Suprapubic skin (tissue), 4 donors: ENCODE measurements around the gene MKLN1. TPM values are rescaled to one million over a fixed set of nuclear protein-coding genes. Genes with fewer than 3 reads are reported as not detected.

Experiments used
- DNase-seq, 2 donors: peaks; one replicate each; pipeline ENCODE4 v3.0.0-alpha.2; 2019; ENCODE audit warnings: low spot score in 2 of 2
- H3K27ac ChIP-seq: fragments of 200-600 bp; sonication (generic); one replicate; pipeline ENCODE4 v1.5.1; 2019
- H3K27me3 ChIP-seq: fragments of 200-600 bp; sonication (generic); one replicate; pipeline ENCODE4 v1.5.1; 2019
- H3K36me3 ChIP-seq: fragments of 200-600 bp; sonication (generic); one replicate; pipeline ENCODE4 v1.5.1; 2019
- H3K4me1 ChIP-seq: fragments of 200-600 bp; sonication (generic); one replicate; pipeline ENCODE4 v1.5.1; 2019
- H3K4me3 ChIP-seq: fragments of 200-600 bp; sonication (generic); one replicate; pipeline ENCODE4 v1.5.1; 2019; ENCODE audit warnings: mild to moderate bottlenecking
- H3K9me3 ChIP-seq: fragments of 200-600 bp; sonication (generic); one replicate; pipeline ENCODE4 v1.5.1; 2019
- EP300 ChIP-seq: sonication (generic); formaldehyde crosslinking; IDR thresholded peaks from one replicate; pipeline ENCODE4 v1.6.1; 2017; ENCODE audit warnings: antibody characterized with exemption
- POLR2A ChIP-seq, 2 donors: fragments of 450-650 bp; IDR thresholded peaks; one replicate each; pipeline ENCODE4 v1.6.1; 2017; ENCODE audit warnings: antibody characterized with exemption in 2 of 2, mild to moderate bottlenecking in 2 of 2, moderate library complexity in 2 of 2
- POLR2AphosphoS5 ChIP-seq, 3 donors: sonication (generic); formaldehyde crosslinking; IDR thresholded peaks; one replicate each; pipeline ENCODE4 v1.6.1; 2017; ENCODE audit warnings: antibody characterized with exemption in 3 of 3
- WGBS: methylation state at CpG from one replicate; pipeline ENCODE4 v1.1.5; 2018; 5-methylcytosine and 5-hydroxymethylcytosine counted together
- total RNA-seq, 4 donors: library from RNA; depleted of rRNA; stranded (reverse); fragments of >200 nt; gene quantifications; one replicate each; pipeline ENCODE4 v1.1.0, GENCODE V29; 2016
- TF ChIP-seq, protein P1 (sequence below), 2 donors: fragments of 200-600 bp in 1 of 2; fragments of 450-650 bp in 1 of 2; sonication (generic) in 1 of 2; IDR thresholded peaks; one replicate each; pipeline ENCODE4 v1.5.1; 2016 to 2019; ENCODE audit warnings: antibody characterized with exemption in 2 of 2, mild to moderate bottlenecking in 1 of 2, moderate library complexity in 1 of 2

The MKLN1 gene
- total RNA-seq, 4 donors from 2014 or later = 32.9 to 76.0 (median 39.9) TPM

DNA sequence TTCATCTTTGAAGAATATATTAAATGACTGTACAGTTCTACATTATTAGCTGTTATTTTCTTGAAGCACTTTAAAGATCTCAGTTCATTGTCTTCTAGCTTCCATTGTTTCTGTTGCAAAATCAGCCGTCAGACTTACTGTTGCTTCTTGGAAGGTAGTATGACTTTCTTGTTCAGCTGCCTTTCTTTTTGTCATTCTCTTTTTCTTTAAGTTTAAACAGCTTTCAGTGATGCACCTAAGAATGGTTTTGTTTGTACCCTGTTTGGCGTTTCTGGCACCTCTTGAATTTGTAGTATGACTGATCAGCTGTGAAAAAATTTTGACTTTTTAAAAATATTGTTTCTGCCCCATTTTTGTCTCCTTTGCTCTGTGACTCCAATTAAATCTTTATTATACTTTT, 9.3 kb downstream of the MKLN1 start:
- Histone ChIP-seq H3K4me1 (no peaks in the 10 kb centered on the region), H3K27me3 (no peaks in the 10 kb centered on the region), H3K9me3 (peaks cover 18% of the 10 kb centered on the region), H3K27ac (no peak overlapping the region), H3K36me3 (no peaks in the 10 kb centered on the region), H3K4me3 (no peak overlapping the region)
- 91% methylated on average over 2 of the region's 2 CpGs for WGBS
- DNase-seq = no peak
- TF ChIP-seq, protein P1, sequence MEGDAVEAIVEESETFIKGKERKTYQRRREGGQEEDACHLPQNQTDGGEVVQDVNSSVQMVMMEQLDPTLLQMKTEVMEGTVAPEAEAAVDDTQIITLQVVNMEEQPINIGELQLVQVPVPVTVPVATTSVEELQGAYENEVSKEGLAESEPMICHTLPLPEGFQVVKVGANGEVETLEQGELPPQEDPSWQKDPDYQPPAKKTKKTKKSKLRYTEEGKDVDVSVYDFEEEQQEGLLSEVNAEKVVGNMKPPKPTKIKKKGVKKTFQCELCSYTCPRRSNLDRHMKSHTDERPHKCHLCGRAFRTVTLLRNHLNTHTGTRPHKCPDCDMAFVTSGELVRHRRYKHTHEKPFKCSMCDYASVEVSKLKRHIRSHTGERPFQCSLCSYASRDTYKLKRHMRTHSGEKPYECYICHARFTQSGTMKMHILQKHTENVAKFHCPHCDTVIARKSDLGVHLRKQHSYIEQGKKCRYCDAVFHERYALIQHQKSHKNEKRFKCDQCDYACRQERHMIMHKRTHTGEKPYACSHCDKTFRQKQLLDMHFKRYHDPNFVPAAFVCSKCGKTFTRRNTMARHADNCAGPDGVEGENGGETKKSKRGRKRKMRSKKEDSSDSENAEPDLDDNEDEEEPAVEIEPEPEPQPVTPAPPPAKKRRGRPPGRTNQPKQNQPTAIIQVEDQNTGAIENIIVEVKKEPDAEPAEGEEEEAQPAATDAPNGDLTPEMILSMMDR (IDR thresholded peaks at IDR 0.05) = no peak
- TF ChIP-seq EP300 = no peak
- no peak for TF ChIP-seq POLR2AphosphoS5 (IDR thresholded peaks at IDR 0.05)
- TF ChIP-seq POLR2A (IDR thresholded peaks at IDR 0.05) = no peak

DNA sequence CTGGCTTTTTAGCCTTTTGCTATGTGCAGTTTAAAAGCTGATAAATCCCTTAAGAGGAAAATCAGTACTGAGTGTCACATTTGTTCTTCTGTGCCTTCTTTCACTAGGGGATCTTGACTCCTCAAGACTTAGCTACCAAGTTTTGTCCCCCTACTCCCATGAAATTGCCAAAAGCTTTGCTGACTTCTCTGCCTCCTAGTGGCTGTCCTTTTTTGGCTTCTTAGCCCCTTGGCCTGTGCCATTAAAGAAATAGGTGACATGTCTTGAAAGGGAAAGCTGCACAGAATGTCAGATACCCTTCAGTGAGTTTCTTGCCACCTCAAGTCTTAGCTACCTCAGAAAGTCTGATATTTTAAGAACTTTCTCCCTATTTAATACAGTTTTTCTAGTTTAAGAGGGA, 10.5 kb downstream of the MKLN1 start:
- no peaks in the 10 kb centered on the region for H3K27me3 ChIP-seq
- no peaks in the 10 kb centered on the region for H3K4me1 ChIP-seq
- H3K27ac ChIP-seq = no peak overlapping the region

DNA sequence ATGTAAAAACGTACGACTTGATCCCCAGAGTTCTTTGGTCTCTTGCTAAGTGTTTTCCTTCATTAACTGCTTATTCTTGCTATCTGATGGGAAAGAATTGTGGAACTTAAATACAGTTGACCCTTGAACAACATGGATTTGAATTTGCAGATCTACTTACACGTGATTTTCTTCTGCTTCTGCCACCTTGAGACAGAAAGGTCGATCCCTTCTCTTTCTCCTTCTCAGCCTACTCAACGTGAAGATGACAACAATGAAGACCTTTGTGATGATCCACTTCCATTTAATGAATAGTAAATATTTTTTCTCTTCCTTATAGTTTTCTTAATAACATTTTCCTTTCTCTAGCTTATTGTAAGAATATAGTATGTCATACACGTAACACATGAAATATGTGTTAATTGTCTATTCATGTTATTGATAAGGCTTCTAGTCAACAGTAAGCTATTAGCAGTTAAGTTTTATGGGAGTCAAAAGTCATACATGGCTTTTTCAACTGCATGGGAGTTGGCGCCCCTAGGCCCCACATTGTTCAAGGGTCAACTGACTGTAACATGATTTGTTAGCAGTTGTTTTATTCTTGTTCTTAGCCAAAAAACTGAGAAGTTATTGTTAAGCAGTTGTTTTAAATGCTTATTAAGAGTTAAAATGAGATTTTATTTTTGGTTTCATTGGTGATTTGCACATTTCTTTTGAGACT, 11.2 kb downstream of the MKLN1 start:
- Histone ChIP-seq H3K9me3 (peaks cover 18% of the 10 kb centered on the region), H3K4me1 (no peaks in the 10 kb centered on the region), H3K27ac (no peak overlapping the region), H3K4me3 (no peak overlapping the region), H3K36me3 (no peaks in the 10 kb centered on the region), H3K27me3 (no peaks in the 10 kb centered on the region)
- DNase-seq = no peak
- WGBS = 78% methylated on average over 7 of the region's 7 CpGs
- TF ChIP-seq POLR2AphosphoS5 (IDR thresholded peaks at IDR 0.05) (no peak), EP300 (no peak), POLR2A (IDR thresholded peaks at IDR 0.05) (no peak)
- TF ChIP-seq, protein P1 (IDR thresholded peaks at IDR 0.05) = no peak

More for the DNA sequence above, 10.5 kb downstream of the MKLN1 start:
- no peak overlapping the region for H3K4me3 ChIP-seq
- H3K36me3 ChIP-seq = no peaks in the 10 kb centered on the region
- peaks cover 18% of the 10 kb centered on the region for H3K9me3 ChIP-seq
- no peak for DNase-seq
- TF ChIP-seq EP300 = no peak
- TF ChIP-seq, protein P1 (IDR thresholded peaks at IDR 0.05) = no peak
- TF ChIP-seq POLR2A (IDR thresholded peaks at IDR 0.05) = no peak
- TF ChIP-seq POLR2AphosphoS5 (IDR thresholded peaks at IDR 0.05) = no peak

DNA sequence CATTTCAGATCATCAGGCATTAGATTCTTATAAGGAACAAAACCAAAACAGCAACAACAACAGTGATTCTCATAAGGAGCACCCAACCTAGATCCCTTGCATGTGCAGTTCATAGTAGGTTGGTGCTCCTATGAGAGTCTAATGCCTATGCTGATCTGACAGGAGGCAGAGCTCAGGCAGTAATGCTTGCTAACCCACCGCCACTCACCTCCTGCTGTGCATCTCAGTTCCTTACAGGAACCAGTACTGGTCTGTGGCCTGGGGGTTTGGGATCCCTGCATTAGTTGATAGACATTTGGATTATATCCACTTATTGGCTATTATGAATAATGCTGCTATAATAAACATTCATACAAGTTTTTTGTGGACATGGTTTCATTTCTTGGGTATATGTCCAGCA, 14.0 kb downstream of the MKLN1 start:
- no peak overlapping the region for H3K27ac ChIP-seq
- 93% methylated on average over 1 of the region's 1 CpG for WGBS
- no peak for DNase-seq
- H3K27me3 ChIP-seq = no peaks in the 10 kb centered on the region
- H3K4me1 ChIP-seq = peaks cover 2% of the 10 kb centered on the region
- peaks cover 15% of the 10 kb centered on the region for H3K9me3 ChIP-seq
- TF ChIP-seq POLR2A (IDR thresholded peaks at IDR 0.05) (no peak), POLR2AphosphoS5 (IDR thresholded peaks at IDR 0.05) (no peak)
- no peaks in the 10 kb centered on the region for H3K36me3 ChIP-seq
- no peak overlapping the region for H3K4me3 ChIP-seq

DNA sequence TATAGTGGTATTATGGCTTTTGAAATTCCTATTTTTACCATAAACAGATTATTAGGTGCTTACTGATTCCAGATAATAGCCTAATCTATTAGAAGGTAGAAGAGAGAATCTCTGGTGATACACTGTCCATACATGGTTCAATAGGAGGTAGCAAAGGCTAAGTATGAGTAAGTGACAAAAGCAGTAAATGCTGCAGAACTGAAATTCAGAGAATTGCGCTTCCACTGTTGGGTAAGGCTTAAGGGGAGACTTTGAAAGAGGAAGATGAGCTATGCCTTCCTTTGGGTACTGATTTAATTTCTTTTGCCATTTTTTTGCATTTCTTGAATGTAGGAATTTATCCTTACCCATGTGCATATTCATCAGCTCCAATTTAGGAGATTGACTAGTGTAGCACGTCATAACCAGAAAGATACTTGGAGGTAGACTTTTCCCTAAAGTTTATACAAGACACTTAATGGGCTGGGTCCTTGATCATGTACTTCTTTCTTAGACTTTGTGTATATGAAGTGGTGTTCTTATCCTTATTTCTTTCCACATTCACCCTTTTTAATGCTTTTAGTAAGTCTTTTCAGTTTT, 15.3 kb downstream of the MKLN1 start:
- no peak for DNase-seq

More for the DNA sequence above, 15.3 kb downstream of the MKLN1 start:
- Histone ChIP-seq H3K9me3 (peaks cover 4% of the 10 kb centered on the region), H3K4me3 (no peak overlapping the region), H3K27me3 (no peaks in the 10 kb centered on the region), H3K36me3 (no peaks in the 10 kb centered on the region), H3K4me1 (peaks cover 14% of the 10 kb centered on the region), H3K27ac (no peak overlapping the region)
- TF ChIP-seq POLR2AphosphoS5 (IDR thresholded peaks at IDR 0.05) = no peak
- no peak for TF ChIP-seq EP300
- TF ChIP-seq, protein P1 (IDR thresholded peaks at IDR 0.05) = no peak
- no peak for TF ChIP-seq POLR2A (IDR thresholded peaks at IDR 0.05)
- WGBS = 85% methylated on average over 2 of the region's 2 CpGs
